GM21825 (cell line): ENCODE results near the gene SGTA.

Source experiments
- ATAC-seq: cut with Tn5 transposase; IDR thresholded peaks from one replicate; pipeline ENCODE4 v1.9.1; 2021; ENCODE audit warnings: mild to moderate bottlenecking, moderate library complexity; ENCODE audit not compliant: unreplicated experiment

The SGTA gene

GRCh38 chr19:2756921-2757881 is 25.9 kb downstream of the SGTA start:
- no peak for ATAC-seq

- ATAC-seq = no peak
These were observed 26.6 kb downstream of the SGTA start for GRCh38 chr19:2756477-2756876.

GRCh38 chr19:2755811-2756210 is 27.3 kb downstream of the SGTA start:
- no peak for ATAC-seq

DNA sequence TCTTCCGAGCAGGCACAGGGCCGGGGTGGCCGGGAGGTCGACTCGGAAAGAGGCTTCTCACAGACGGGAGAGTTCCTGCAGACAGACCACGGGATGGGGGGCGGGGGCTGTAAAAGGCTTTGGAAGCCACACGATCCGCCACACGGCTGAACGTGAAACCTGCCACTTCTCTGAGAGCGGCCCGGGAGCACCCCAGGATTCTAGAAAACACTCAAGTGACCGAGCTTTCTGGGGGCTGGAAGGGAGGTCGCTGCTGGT is 27.7 kb downstream of the SGTA start:
- no peak for ATAC-seq

GRCh38 chr19:2754659-2755447 is 28.2 kb downstream of the SGTA start:
- ATAC-seq = no peak

GRCh38 chr19:2751438-2751830 is 31.6 kb downstream of the SGTA start:
- no peak for ATAC-seq

DNA sequence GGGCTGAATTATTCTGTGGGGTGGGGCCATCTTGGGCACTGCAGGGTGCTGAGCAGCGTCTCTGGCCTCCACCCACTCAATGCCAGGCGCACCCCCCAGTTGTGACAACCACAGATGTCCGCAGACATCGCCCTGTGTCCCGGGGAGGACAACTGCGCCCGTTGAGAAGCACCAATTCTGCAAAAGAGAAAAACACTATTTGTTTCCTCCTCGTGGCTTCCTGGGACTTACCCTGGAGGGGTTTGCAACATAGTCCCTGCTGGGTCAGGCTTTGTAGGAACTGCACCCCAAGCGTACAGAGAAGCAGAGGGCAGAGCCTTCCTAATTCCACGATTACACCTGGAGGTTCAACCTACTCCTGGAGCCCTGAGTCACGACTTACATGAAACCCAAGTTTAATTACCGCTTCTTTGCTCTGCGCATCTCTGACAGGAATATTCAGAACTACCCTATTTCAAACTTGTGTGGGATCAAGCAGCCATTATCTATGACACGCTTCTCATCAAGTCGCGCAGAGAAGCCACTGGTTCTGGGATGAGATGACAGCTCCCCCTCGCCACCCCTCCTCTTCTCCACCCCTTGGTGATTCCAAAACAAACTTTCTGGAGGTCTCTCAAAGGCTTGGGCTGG is 32.1 kb downstream of the SGTA start:
- no peak for ATAC-seq

GRCh38 chr19:2747349-2747748 is 35.7 kb downstream of the SGTA start:
- ATAC-seq = no peak

- ATAC-seq = no peak
These were observed 39.0 kb downstream of the SGTA start for GRCh38 chr19:2744113-2744512.

DNA sequence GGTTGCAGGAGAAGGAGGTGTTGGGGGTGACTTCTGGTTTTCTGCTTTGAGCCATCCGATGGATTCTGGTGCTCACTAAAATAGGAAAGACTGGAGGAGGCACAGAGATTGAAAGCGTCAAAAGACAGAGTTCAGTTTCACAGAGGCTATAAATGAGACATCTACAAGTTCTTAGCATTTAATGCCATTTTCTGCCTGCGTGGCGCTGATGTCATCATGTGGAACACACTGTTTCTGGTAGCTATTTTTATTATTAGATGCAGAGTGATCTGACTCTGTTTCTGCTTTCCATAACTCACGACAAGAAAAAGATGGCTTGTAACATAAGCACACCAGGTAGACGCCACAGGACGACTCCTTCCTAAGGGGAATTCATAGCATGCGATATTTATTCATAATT is 40.0 kb downstream of the SGTA start:
- ATAC-seq = no peak

DNA sequence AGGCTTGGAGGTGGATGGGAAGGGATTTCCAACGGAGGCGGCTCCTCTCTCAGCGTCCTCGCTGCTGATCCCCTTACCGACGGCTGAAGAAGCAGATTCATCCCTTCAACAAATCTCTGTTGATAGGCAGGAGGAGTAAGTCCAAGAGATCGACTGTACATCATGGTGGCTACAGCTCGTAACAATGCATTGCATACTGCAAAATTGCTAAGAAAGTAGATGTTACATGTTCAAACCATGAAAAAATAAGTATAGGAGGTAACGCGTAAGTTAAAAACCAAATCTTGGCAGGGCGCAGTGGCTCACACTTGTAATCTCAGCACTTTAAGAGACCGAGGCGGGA is 42.8 kb downstream of the SGTA start:
- ATAC-seq = no peak

DNA sequence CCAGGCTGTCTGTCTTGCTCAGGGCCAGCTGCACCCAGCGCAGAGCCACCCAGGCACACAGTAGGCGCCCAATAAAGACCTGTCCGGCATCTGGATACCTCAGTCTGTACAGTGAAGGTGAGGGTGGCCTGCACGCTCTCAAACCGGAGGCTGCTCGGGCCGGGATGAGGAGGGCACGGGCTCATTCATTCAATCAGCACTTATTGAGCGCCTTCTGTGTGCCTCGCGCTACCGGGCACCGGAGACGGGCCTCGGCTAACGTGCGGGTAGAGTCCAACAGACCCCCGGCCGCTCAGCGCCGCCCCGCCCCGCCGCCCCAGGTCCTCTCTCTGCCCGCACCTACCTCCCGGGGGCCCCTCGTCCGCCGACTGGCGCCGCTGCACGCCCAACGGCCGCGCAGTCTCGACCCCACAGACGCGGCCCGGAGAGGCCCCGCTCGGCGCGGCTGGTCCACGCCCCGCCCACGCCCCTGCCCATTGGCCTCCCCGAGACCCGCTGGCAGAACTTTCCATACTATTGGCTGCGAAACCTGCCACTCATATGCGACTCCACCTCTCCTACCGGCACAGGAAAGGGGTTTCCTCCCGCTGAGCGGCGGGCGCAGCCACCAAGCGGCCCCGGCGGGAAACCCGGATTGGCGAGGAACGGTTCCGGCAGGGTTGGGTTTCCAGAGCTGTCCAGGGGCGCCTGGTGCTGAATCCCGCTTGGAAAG is 43.3 kb downstream of the SGTA start, which contains the start of gene SLC39A3:
SLC39A3 (minus strand) TSS at position 416 of the 712 bp plus-strand sequence. CDS start 2,760 bp downstream, outside the sequence.
- ATAC-seq = peak; percentile 91

DNA sequence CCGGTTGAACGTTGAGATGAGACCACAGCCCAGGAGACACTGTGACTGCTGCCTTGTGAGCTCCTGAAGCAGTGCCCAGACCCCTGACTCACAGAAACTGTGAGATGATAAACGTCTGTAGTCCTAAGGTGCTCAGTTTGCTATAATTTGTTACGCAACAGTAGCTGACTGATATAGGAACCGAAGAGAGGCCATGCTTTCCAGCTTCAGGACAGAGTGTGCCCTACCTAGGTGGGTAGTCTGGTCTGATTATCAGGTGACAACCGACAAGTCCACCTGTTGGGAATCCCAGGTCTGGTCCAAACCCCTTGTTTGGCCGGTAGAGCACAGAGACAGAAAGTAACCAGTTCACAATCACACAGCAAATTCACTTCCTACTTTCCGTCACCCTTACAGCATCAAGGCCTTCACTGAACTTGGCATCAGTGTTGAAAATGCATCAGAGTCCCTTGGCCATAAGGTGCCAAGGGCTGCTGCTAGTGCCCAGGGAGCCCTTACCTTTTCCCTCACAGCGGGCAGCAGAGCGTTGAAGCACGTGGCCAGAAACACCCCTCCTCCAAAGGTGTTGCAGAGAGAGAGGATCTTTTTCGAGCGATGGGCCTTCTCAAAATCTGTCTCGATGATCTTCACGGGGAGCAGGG is 46.4 kb downstream of the SGTA start:
- no peak for ATAC-seq

DNA sequence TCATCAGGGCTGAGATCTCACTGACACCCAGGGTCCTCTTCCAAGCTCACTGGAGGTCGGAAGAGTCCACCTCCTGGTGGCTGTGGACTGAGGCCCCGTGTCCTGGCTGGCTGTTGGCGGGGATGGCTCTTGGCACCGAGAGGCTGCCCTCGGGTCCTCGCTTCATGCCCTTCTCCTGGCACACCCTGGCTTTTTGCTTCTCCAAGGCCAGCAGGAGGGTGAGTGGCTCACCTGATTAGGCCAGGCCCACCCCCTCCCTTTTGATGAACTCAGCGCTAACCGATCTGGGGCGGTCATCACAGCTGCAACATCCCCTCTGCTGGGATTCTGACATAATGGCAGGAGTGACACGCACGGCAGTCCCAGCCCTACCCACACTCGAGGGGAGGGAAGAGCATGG is 47.7 kb downstream of the SGTA start:
- ATAC-seq = no peak

GRCh38 chr19:2734589-2735288 is 48.3 kb downstream of the SGTA start:
- no peak for ATAC-seq

DNA sequence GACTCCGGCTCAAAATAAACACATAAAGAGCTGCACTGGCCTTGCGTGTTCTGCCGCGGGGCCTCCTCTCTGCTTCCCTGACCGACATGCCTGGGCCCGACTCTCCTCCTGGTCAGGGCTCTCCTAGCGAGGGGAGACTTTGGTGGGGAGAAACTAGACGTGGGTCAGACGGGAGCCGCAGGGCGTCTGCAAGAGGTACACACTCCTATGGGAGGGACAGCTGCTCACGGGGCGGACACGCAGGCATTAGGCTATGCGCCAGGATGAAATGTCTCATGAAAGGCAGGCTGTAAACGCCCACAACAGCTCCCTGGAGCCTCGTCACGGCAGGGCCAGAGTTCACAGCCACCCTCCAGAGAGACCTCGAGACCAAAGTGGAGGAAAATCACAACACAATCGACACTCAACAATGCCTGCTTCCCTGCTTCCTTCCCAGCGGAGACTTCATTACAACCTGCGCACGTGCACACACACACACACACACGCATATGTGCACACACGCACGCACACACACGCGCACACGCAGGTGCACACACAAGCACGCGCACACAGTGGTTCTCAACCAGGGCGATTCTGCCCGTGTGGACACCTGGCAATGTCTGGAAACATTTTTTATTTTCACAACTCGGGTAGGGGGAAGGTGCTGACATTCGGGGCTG is 49.0 kb downstream of the SGTA start:
- ATAC-seq = no peak

DNA sequence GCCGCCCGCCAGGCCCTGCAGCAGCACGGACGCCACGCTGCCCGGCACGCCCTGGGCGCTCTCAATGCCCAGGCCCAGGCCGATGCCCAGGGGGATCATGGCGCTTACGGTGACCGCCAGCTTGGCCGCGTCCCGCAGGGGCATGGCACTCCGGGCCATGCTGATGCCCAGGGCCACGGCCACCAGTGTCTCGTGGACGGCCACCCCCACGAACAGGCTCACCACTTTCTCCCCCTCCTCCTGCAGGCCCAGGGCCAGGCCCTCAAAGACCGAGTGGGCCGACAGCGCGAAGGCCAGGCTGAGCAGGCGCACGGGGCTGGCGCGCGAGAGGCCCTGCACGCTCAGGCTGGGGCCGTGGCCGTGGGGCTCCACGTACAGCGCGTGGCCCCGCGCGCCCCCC is 50.2 kb downstream of the SGTA start:
- no peak for ATAC-seq

- ATAC-seq = no peak
These were observed 50.8 kb downstream of the SGTA start for GRCh38 chr19:2732157-2732725.
